Esophagus squamous epithelium (tissue), 5 donors: Measurements from ENCODE around the gene IFRD2. TPM values are rescaled to one million over a fixed set of nuclear protein-coding genes. Genes with fewer than 3 reads are reported as not detected.

Experiments used
- DNase-seq: peaks from one replicate; lab custom pipeline; 2025; lab: John Stamatoyannopoulos, UW
- H3K27ac ChIP-seq, 4 donors: fragments of 200-600 bp; sonication (generic); one replicate each; pipeline ENCODE4 v1.5.1; 2016 to 2019; ENCODE audit warnings: mild to moderate bottlenecking in 1 of 4
- H3K27me3 ChIP-seq, 4 donors: fragments of 200-600 bp; sonication (generic); 1 replicate in 3 of 4; 2 replicates in 1 of 4; pipeline versions ENCODE4 v1.5.1 to v1.6.0; 2017 to 2021; ENCODE audit warnings: antibody characterized with exemption in 1 of 4
- H3K36me3 ChIP-seq, 3 donors: fragments of 200-600 bp; sonication (generic); one replicate each; pipeline ENCODE4 v1.5.1; 2016 to 2019
- H3K4me1 ChIP-seq, 3 donors: fragments of 200-600 bp; sonication (generic); one replicate each; pipeline ENCODE4 v1.5.1; 2017 to 2019
- H3K4me3 ChIP-seq, 4 donors: fragments of 200-600 bp; sonication (generic); 1 replicate in 3 of 4; 2 replicates in 1 of 4; pipeline ENCODE4 v1.5.1; 2016 to 2019; ENCODE audit warnings: mild to moderate bottlenecking in 2 of 4, moderate library complexity in 1 of 4
- H3K9me3 ChIP-seq, 3 donors: fragments of 200-600 bp; sonication (generic); one replicate each; pipeline ENCODE4 v1.5.1; 2016 to 2019
- POLR2A ChIP-seq, 4 donors: fragments of 450-650 bp; IDR thresholded peaks; one replicate each; pipeline ENCODE4 v1.6.1; 2017; ENCODE audit warnings: antibody characterized with exemption in 4 of 4, mild to moderate bottlenecking in 4 of 4, moderate library complexity in 3 of 4
- WGBS, 2 donors: methylation state at CpG; one replicate each; pipeline ENCODE4 v1.1.5; 2018; 5-methylcytosine and 5-hydroxymethylcytosine counted together
- intact Hi-C: fragments of 100-400 bp; cut with DNase I; formaldehyde crosslinking; loops from one replicate; pipeline ENCODE4 v1.15.0; 2022
- total RNA-seq, 4 donors: library from RNA; depleted of rRNA; stranded (reverse); fragments of >200 nt; gene quantifications; one replicate each; pipeline ENCODE4 v1.1.0, GENCODE V29; 2016
- TF ChIP-seq, protein P1 (sequence below), 6 experiments: fragments of 450-650 bp in 4 of 6; fragments of 200-600 bp in 2 of 6; sonication (generic) in 2 of 6; IDR thresholded peaks; one replicate each; pipeline ENCODE4 v1.5.1; 2016 to 2019; ENCODE audit warnings: antibody characterized with exemption in 6 of 6, mild to moderate bottlenecking in 4 of 6, moderate library complexity in 4 of 6
- donor health status: DM: yes; HTN: yes; CAD: no.

The IFRD2 gene
- total RNA-seq, 4 donors from 2014 or later: 49.0 to 100 (median 72.9) TPM

DNA sequence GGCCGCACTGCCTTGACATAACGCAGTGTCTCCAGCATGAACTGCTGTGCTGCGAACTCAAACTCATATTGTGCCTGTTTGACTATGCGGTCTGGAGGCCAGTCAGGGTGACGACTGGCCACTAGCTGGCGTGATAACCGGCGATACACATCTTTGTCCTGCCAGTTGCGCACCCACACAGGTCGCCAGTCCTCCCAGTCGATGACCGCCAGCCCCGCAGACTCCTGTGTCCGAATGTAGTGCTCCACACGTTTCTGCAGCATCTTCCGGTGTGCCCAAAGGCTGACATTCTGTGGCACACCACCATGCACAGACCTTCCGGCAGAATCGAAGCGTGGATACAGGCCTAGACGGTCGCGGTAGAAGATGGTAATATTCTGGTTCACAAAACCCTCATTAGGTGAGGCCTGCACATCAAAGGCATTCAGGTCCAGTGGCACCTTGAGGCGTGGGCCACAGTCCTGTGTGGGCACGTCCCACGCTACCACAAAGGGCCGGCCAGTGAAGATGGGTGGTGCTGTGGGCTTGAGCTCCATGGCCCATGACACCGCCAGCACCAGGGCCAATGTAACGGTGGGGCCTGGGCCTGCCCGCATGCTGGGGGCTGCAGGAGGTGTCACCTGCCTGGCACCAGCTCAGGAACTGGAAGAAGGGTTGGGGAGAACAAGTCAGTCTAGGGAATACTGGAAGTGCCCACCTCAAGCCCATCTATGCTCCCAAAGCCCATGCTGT lies 27.8 kb upstream of the IFRD2 start:
- TF ChIP-seq, protein P1, sequence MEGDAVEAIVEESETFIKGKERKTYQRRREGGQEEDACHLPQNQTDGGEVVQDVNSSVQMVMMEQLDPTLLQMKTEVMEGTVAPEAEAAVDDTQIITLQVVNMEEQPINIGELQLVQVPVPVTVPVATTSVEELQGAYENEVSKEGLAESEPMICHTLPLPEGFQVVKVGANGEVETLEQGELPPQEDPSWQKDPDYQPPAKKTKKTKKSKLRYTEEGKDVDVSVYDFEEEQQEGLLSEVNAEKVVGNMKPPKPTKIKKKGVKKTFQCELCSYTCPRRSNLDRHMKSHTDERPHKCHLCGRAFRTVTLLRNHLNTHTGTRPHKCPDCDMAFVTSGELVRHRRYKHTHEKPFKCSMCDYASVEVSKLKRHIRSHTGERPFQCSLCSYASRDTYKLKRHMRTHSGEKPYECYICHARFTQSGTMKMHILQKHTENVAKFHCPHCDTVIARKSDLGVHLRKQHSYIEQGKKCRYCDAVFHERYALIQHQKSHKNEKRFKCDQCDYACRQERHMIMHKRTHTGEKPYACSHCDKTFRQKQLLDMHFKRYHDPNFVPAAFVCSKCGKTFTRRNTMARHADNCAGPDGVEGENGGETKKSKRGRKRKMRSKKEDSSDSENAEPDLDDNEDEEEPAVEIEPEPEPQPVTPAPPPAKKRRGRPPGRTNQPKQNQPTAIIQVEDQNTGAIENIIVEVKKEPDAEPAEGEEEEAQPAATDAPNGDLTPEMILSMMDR (IDR thresholded peaks at IDR 0.05): no peak
- TF ChIP-seq POLR2A (IDR thresholded peaks at IDR 0.05): no peak
- peaks cover 0 to 40% (median 11%) of the 10 kb centered on the region in 3 donors for H3K36me3 ChIP-seq
- WGBS, 2 donors: 66 to 80% methylated on average over 1 to 27 of the region's 29 CpGs
- peaks cover 66 to 93% (median 71%) of the 10 kb centered on the region in 3 donors for H3K4me1 ChIP-seq
- no peaks in the 10 kb centered on the region for H3K27me3 ChIP-seq
- no peak for DNase-seq
- intact Hi-C loops: loop anchor here (10.0 kb wide), 1 partner anchor 45 kb away; the partner anchor contains the start of gene LSMEM2
- H3K9me3 ChIP-seq: no peaks in the 10 kb centered on the region
- peak overlapping the region; percentile 90 to 98 (median 96) for H3K27ac ChIP-seq
- H3K4me3 ChIP-seq: peak overlapping the region; percentile 71 to 98 (median 82)

DNA sequence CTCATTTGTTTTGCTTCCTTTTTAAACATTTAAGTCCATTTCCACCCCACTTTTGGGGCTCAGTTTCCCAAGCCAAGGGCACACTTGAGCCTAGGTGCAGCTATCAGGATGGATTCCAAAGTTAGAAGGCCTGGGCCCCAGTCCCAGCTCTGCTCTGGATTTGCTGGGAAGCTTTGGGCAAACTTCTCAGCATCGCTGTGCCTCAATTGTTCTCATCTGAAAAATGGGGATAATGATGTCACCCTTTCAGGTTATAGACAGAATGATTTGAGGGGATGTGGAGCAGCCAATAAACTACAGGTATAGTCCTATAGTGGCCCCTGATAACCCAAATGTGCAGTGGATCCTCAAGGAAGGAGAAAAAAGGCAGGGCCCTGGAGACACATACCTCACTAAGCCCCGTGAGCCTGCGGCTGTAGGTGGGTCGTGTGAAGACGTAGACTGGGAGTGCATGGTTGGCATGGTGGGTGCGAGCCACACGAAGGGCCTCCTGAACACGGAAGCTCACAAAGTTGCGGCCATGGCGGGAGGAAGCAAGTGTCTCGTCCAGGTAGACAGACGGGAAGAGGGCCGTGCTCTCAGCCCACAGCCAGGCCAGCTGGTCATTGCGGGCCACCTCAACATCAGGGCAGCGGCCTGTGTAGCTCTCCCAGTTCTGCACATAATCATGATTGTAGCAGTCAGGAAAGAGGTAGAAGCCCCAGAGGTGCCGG lies 27.1 kb upstream of the IFRD2 start:
- no peaks in the 10 kb centered on the region for H3K9me3 ChIP-seq
- H3K4me1 ChIP-seq: peaks cover 65 to 93% (median 69%) of the 10 kb centered on the region in 3 donors
- peaks cover 0 to 39% (median 11%) of the 10 kb centered on the region in 3 donors for H3K36me3 ChIP-seq
- no peaks in the 10 kb centered on the region for H3K27me3 ChIP-seq
- H3K4me3 ChIP-seq: peak overlapping the region in 2 of 4 donors; percentile 91 to 98
- intact Hi-C loops: no loop called here
- H3K27ac ChIP-seq: peak overlapping the region; percentile 93 to 98 (median 96)
- WGBS, 2 donors: 86 to 90% methylated on average over 12 to 16 of the region's 16 CpGs
- no peak for DNase-seq
- TF ChIP-seq POLR2A (IDR thresholded peaks at IDR 0.05): no peak
- TF ChIP-seq, protein P1 (IDR thresholded peaks at IDR 0.05): no peak

DNA sequence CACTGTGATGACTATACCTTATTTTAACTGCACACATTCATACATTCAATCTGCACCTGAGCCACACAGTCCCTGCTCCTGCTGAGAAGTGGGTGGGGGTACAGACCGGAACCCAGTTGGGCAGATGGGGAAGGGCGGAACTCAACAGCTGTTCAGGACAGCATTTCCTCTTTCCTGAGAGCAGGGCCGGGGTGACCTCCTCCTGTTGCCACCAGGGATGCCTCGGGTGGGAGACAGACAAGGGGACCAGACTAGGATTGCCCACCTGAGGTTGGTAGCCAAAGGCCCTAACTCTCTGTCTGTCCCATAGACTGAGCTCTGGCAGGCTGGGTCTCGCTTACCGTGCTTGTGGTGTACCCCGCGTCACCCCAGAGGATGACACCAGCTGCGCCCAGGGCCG lies 26.4 kb upstream of the IFRD2 start:
- Histone ChIP-seq H3K27ac (peak overlapping the region; percentile 93 to 98 (median 96)), H3K4me3 (peak overlapping the region in 2 of 4 donors; percentile 91 to 98), H3K4me1 (peaks cover 58 to 93% (median 63%) of the 10 kb centered on the region in 3 donors), H3K9me3 (no peaks in the 10 kb centered on the region), H3K36me3 (peaks cover 0 to 39% (median 11%) of the 10 kb centered on the region in 3 donors), H3K27me3 (no peaks in the 10 kb centered on the region)
- 40% methylated on average over 1 of the region's 10 CpGs; no CpG with 5 or more reads in 1 of the 2 donors for WGBS, 2 donors
- DNase-seq: no peak
- TF ChIP-seq POLR2A (IDR thresholded peaks at IDR 0.05): no peak
- TF ChIP-seq, protein P1 (IDR thresholded peaks at IDR 0.05): no peak
- intact Hi-C loops: no loop called here

DNA sequence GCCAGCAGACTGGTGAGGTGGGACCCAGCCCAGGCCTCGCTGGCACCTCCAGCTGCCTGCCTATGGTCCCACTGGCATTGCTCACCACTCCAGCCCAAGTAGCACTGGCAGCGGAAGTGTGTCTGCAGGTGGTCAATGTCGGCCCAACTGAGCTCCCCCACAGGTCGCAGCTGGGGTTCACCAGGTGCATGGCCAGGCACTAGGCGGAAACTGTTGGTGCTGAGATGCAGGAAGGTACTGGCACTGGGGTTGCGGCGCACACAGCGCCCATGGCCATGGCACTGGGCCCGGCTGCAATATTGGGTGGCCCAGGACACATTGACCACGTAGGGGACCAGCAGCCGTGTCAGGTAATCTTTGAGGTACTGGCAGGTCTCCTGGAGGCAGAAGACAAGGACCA lies 25.9 kb upstream of the IFRD2 start:
- Histone ChIP-seq H3K9me3 (no peaks in the 10 kb centered on the region), H3K4me1 (peaks cover 58 to 93% (median 63%) of the 10 kb centered on the region in 3 donors), H3K4me3 (peak overlapping the region in 2 of 4 donors; percentile 91 to 98), H3K27ac (peak overlapping the region; percentile 93 to 98 (median 96)), H3K36me3 (peaks cover 0 to 39% (median 11%) of the 10 kb centered on the region in 3 donors), H3K27me3 (no peaks in the 10 kb centered on the region)
- no peak for DNase-seq
- TF ChIP-seq POLR2A (IDR thresholded peaks at IDR 0.05): no peak
- TF ChIP-seq, protein P1 (IDR thresholded peaks at IDR 0.05): no peak
- intact Hi-C loops: no loop called here
- WGBS, 2 donors: 72% methylated on average over 7 of the region's 11 CpGs; no CpG with 5 or more reads in 1 of the 2 donors
